Sigmoid colon (tissue), 7 donors: Measurements from ENCODE around the gene WASF3. TPM values are rescaled to one million over a fixed set of nuclear protein-coding genes. Genes with fewer than 3 reads are reported as not detected.

Experiments used
- DNase-seq: peaks from one replicate; pipeline ENCODE4 v3.0.0-alpha.2; 2019
- H3K27ac ChIP-seq, 4 donors: fragments of 200-600 bp; sonication (generic); one replicate each; pipeline ENCODE4 v1.5.1; 2016 to 2019; ENCODE audit warnings: mild to moderate bottlenecking in 1 of 4
- H3K27me3 ChIP-seq, 3 donors: fragments of 200-600 bp; sonication (generic); one replicate each; pipeline ENCODE4 v1.5.1; 2019; ENCODE audit warnings: mild to moderate bottlenecking in 1 of 3
- H3K36me3 ChIP-seq, 4 donors: fragments of 200-600 bp; sonication (generic); one replicate each; pipeline ENCODE4 v1.5.1; 2016 to 2019
- H3K4me1 ChIP-seq, 4 donors: fragments of 200-600 bp; sonication (generic); one replicate each; pipeline ENCODE4 v1.5.1; 2017 to 2019
- H3K4me3 ChIP-seq, 4 donors: fragments of 200-600 bp; sonication (generic); one replicate each; pipeline ENCODE4 v1.5.1; 2017 to 2019; ENCODE audit warnings: mild to moderate bottlenecking in 2 of 4, moderate library complexity in 1 of 4
- H3K9me3 ChIP-seq, 4 donors: fragments of 200-600 bp in 3 of 4; sonication (generic) in 3 of 4; one replicate each; pipeline versions ENCODE4 v1.5.1 to v1.6.1; 2013 to 2019
- EP300 ChIP-seq, 4 donors: sonication (generic); formaldehyde crosslinking; IDR thresholded peaks; one replicate each; pipeline ENCODE4 v1.6.1; 2017; ENCODE audit warnings: antibody characterized with exemption in 4 of 4
- POLR2A ChIP-seq, 2 donors: fragments of 450-650 bp; IDR thresholded peaks; one replicate each; pipeline ENCODE4 v1.6.1; 2016; ENCODE audit warnings: antibody characterized with exemption in 2 of 2, mild to moderate bottlenecking in 2 of 2, moderate library complexity in 2 of 2
- POLR2AphosphoS5 ChIP-seq, 4 donors: sonication (generic); formaldehyde crosslinking; IDR thresholded peaks; one replicate each; pipeline ENCODE4 v1.6.1; 2017; ENCODE audit warnings: antibody characterized with exemption in 4 of 4
- WGBS, 2 donors: extraction: QIAGEN DNeasy Blood & Tissue Kit; methylation state at CpG; one replicate each; pipeline ENCODE4 v1.1.7; 2013; 5-methylcytosine and 5-hydroxymethylcytosine counted together
- intact Hi-C: fragments of 100-400 bp; cut with DNase I; formaldehyde crosslinking; loops from one replicate; pipeline ENCODE4 v1.15.1; 2023
- polyA plus RNA-seq, 3 donors: library from polyadenylated mRNA; stranded (reverse); fragments of 200-250 nt; gene quantifications; one replicate each; pipeline ENCODE4 v1.2.3, GENCODE V29; 2013
- total RNA-seq, 4 donors: library from RNA; depleted of rRNA; stranded (reverse); fragments of >200 nt; gene quantifications; one replicate each; pipeline ENCODE4 v1.1.0, GENCODE V29; 2016
- TF ChIP-seq, protein P1 (sequence below), 4 experiments: fragments of 450-650 bp in 3 of 4; fragments of 200-600 bp in 1 of 4; IDR thresholded peaks; one replicate each; pipeline ENCODE4 v1.5.1; 2016 to 2019; ENCODE audit warnings: antibody characterized with exemption in 4 of 4, mild to moderate bottlenecking in 3 of 4, moderate library complexity in 2 of 4
- donor health status: healthy with polysubstance abuse.
- donor health status: Bipolar disorder and iron deficiency.
- donor health status: healthy.

WASF3 gene
- total and polyA plus RNA-seq, 7 donors, result 0.92 to 17.1 (median 12.4) TPM

DNA sequence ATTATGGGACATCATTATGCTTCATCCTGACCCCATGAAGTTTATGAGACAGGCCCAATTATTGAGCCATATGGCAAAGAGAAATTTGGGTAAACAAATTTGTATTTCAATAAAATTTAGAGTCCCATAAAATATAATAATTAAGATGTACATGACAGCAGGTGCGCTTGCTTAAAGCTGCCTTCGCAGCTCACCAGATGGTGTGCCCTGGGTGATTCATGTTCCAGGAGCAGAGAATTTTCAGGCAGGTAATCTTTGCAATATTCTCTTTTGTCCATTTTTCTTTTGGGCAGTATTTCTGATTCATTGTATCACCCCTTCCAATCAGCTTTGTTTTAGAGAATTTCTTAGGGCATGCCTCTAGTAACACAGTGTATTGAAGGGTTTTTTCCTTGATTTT, 39.5 kb upstream of the WASF3 start:
- H3K36me3 ChIP-seq, result no peaks in the 10 kb centered on the region
- H3K9me3 ChIP-seq, result peaks cover 0 to 3% (median 0%) of the 10 kb centered on the region in 4 donors
- H3K4me3 ChIP-seq, result no peak overlapping the region
- WGBS, 2 donors, result 15 to 71% methylated on average over 2 of the region's 2 CpGs
- DNase-seq, result no peak
- intact Hi-C loops, result no loop called here
- no peaks in the 10 kb centered on the region for H3K4me1 ChIP-seq
- TF ChIP-seq POLR2A (IDR thresholded peaks at IDR 0.05), result no peak
- TF ChIP-seq POLR2AphosphoS5 (IDR thresholded peaks at IDR 0.05), result no peak
- TF ChIP-seq, protein P1, sequence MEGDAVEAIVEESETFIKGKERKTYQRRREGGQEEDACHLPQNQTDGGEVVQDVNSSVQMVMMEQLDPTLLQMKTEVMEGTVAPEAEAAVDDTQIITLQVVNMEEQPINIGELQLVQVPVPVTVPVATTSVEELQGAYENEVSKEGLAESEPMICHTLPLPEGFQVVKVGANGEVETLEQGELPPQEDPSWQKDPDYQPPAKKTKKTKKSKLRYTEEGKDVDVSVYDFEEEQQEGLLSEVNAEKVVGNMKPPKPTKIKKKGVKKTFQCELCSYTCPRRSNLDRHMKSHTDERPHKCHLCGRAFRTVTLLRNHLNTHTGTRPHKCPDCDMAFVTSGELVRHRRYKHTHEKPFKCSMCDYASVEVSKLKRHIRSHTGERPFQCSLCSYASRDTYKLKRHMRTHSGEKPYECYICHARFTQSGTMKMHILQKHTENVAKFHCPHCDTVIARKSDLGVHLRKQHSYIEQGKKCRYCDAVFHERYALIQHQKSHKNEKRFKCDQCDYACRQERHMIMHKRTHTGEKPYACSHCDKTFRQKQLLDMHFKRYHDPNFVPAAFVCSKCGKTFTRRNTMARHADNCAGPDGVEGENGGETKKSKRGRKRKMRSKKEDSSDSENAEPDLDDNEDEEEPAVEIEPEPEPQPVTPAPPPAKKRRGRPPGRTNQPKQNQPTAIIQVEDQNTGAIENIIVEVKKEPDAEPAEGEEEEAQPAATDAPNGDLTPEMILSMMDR (IDR thresholded peaks at IDR 0.05), result no peak
- TF ChIP-seq EP300 (IDR thresholded peaks at IDR 0.05), result no peak
- no peak overlapping the region for H3K27ac ChIP-seq
- no peaks in the 10 kb centered on the region for H3K27me3 ChIP-seq

DNA sequence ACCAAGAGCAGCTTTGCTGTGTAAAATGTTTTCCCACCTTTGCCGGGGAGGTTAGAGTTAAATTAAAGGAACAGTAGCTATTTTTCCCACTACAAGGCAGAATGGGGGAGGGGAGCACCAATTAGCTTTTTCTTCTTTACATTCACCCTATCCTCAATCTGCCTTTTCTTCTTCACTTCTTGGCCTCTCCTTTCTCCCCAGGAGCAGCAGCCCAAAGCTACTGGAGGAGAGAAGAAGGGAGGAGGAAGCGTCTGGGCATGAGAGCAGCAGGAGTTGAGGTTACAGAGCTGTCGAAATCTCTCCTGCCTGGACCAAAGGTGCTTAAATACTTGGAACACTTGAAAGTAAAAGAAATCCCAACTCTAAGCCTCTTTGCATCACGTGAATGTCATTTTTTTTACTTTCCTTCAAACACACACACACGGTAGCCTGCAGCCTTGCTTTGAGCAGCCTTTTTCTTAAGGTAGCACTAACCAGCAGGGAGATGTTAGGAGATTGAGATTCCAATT, 39.0 kb upstream of the WASF3 start:
- H3K27me3 ChIP-seq, result no peaks in the 10 kb centered on the region
- TF ChIP-seq, protein P1 (IDR thresholded peaks at IDR 0.05), result no peak
- TF ChIP-seq POLR2A (IDR thresholded peaks at IDR 0.05) (no peak), POLR2AphosphoS5 (IDR thresholded peaks at IDR 0.05) (no peak), EP300 (IDR thresholded peaks at IDR 0.05) (no peak)
- H3K27ac ChIP-seq, result no peak overlapping the region
- no peak for DNase-seq
- intact Hi-C loops, result no loop called here
- H3K36me3 ChIP-seq, result no peaks in the 10 kb centered on the region
- peaks cover 0 to 3% (median 0%) of the 10 kb centered on the region in 4 donors for H3K9me3 ChIP-seq
- H3K4me1 ChIP-seq, result no peaks in the 10 kb centered on the region
- 10 to 15% methylated on average over 5 of the region's 5 CpGs for WGBS, 2 donors
- no peak overlapping the region for H3K4me3 ChIP-seq

DNA sequence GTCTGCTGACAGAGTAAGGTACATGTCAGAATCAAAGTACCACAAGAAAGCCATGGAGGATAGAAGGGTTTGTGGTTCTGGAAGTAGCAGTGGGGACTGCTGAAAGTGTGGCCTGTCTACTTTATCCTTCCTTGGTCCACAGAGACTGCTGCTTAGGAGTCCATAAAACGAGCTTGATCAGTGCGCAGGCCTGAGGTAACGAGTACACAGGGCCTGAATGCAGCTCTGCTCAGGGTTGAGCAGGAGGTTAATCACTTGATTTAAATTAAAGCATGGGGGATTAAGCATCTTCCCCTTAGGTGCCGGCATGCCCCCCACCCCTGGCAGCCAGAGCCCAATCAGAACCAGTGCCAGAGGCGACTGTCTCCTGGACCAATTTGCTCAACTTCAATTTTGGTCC, 34.9 kb upstream of the WASF3 start:
- Histone ChIP-seq H3K9me3 (peaks cover 0 to 3% (median 0%) of the 10 kb centered on the region in 4 donors), H3K4me3 (no peak overlapping the region), H3K27me3 (no peaks in the 10 kb centered on the region), H3K27ac (no peak overlapping the region), H3K4me1 (no peaks in the 10 kb centered on the region), H3K36me3 (no peaks in the 10 kb centered on the region)
- no peak for TF ChIP-seq POLR2AphosphoS5 (IDR thresholded peaks at IDR 0.05)
- TF ChIP-seq EP300 (IDR thresholded peaks at IDR 0.05), result no peak
- TF ChIP-seq POLR2A (IDR thresholded peaks at IDR 0.05), result no peak
- TF ChIP-seq, protein P1 (IDR thresholded peaks at IDR 0.05), result no peak
- DNase-seq, result no peak
- intact Hi-C loops, result no loop called here
- 74 to 77% methylated on average over 5 of the region's 5 CpGs for WGBS, 2 donors

DNA sequence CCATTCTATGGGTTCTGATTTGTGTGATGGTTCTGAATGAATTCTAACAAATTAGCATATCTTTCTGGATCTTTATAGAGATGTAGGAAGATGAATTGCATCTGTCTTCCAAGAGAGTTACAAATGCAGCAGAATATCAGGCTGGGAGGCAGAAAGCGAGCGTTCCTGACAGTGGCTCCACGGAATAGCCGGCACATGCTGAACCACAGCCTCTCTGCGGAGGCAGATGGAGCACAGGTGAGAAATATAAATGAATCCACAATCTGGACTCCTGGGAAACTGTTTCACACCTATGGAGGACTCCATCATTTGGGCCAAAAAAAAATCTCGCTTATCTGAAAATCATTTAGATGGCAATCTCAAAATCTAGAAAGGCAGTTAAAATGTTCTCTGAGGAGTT, 34.5 kb upstream of the WASF3 start:
- intact Hi-C loops, result no loop called here
- no peaks in the 10 kb centered on the region for H3K36me3 ChIP-seq
- H3K27me3 ChIP-seq, result peaks cover 0 to under 1% (median 0%) of the 10 kb centered on the region in 3 donors
- H3K9me3 ChIP-seq, result peaks cover 0 to 3% (median 0%) of the 10 kb centered on the region in 4 donors
- H3K4me3 ChIP-seq, result no peak overlapping the region
- 94 to 95% methylated on average over 6 of the region's 6 CpGs for WGBS, 2 donors
- no peaks in the 10 kb centered on the region for H3K4me1 ChIP-seq
- H3K27ac ChIP-seq, result no peak overlapping the region
- TF ChIP-seq POLR2AphosphoS5 (IDR thresholded peaks at IDR 0.05) (no peak), EP300 (IDR thresholded peaks at IDR 0.05) (no peak), POLR2A (IDR thresholded peaks at IDR 0.05) (no peak)
- TF ChIP-seq, protein P1 (IDR thresholded peaks at IDR 0.05), result no peak
- no peak for DNase-seq

DNA sequence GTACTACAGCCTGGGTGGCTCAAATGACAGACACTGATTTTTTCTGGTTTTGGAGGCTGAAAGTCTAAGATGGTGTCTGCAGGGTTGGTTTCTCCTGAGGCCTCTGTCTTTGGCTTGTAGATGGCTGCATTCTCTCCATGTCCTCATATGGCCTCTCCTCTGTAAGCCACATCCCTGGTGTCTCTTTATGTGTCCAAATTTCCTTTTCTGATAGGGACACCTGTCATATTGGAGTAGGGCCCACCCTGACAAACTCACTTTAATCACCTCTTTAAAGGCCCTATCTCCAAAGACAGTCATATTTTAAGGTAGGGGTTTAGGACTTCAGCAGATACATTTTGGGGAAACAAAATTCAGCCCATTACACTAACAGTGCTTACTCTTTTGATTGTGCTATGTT, 32.0 kb upstream of the WASF3 start:
- Histone ChIP-seq H3K27ac (no peak overlapping the region), H3K4me3 (no peak overlapping the region), H3K27me3 (peaks cover 0 to 3% (median 0%) of the 10 kb centered on the region in 3 donors), H3K36me3 (no peaks in the 10 kb centered on the region), H3K4me1 (no peaks in the 10 kb centered on the region), H3K9me3 (peaks cover 0 to 3% (median 0%) of the 10 kb centered on the region in 4 donors)
- TF ChIP-seq POLR2AphosphoS5 (IDR thresholded peaks at IDR 0.05), result no peak
- TF ChIP-seq, protein P1 (IDR thresholded peaks at IDR 0.05), result no peak
- TF ChIP-seq EP300 (IDR thresholded peaks at IDR 0.05), result no peak
- no peak for TF ChIP-seq POLR2A (IDR thresholded peaks at IDR 0.05)
- intact Hi-C loops, result no loop called here
- DNase-seq, result no peak
